Activated CD4-positive, alpha-beta memory T cell treated with anti-CD3 and anti-CD28 coated beads, Interleukin-2, amount 10 ng/mL, durations not matched to agents 7 days and 5 days (primary cell): ENCODE results near the gene G6PC3. TPM values are rescaled to one million over a fixed set of nuclear protein-coding genes. Genes with fewer than 3 reads are reported as not detected.

Experiments
- CTCF ChIA-PET: fragments of 350-600 bp; sonication (Branson Sonifier 250); formaldehyde crosslinking; loops from one replicate; lab custom pipeline; 2021; ENCODE audit warnings: antibody characterized with exemption, inconsistent platforms; lab: Charles Lee
- POLR2A ChIA-PET: fragments of 350-600 bp; sonication (Branson Sonifier 250); formaldehyde crosslinking; loops from one replicate; lab custom pipeline; 2021; ENCODE audit warnings: antibody characterized with exemption; lab: Charles Lee
- DNase-seq: peaks from one replicate; pipeline ENCODE4 v3.0.0-alpha.2; 2020
- H3K27ac Mint-ChIP-seq: one replicate; pipeline ENCODE4 v1.8.0; 2021; ENCODE audit warnings: mild to moderate bottlenecking, mixed read lengths
- H3K27me3 Mint-ChIP-seq: one replicate; pipeline ENCODE4 v1.8.0; 2021; ENCODE audit warnings: mixed read lengths
- H3K36me3 Mint-ChIP-seq: one replicate; pipeline ENCODE4 v1.8.0; 2021; ENCODE audit warnings: low read depth, mixed read lengths
- H3K4me1 Mint-ChIP-seq: one replicate; pipeline ENCODE4 v1.8.0; 2021; ENCODE audit warnings: mixed read lengths
- H3K4me3 Mint-ChIP-seq: one replicate; pipeline ENCODE4 v1.8.0; 2021; ENCODE audit warnings: mild to moderate bottlenecking, mixed read lengths
- H3K9me3 Mint-ChIP-seq: one replicate; pipeline ENCODE4 v1.8.0; 2021; ENCODE audit warnings: mixed read lengths
- total RNA-seq, 2 experiments: library from RNA; stranded (reverse); gene quantifications; one replicate each; pipeline ENCODE4 v1.2.3, GENCODE V29; 2021

The G6PC3 gene
- total RNA-seq, 2 experiments from 2014 or later, result 19.3 to 19.9 TPM

DNA sequence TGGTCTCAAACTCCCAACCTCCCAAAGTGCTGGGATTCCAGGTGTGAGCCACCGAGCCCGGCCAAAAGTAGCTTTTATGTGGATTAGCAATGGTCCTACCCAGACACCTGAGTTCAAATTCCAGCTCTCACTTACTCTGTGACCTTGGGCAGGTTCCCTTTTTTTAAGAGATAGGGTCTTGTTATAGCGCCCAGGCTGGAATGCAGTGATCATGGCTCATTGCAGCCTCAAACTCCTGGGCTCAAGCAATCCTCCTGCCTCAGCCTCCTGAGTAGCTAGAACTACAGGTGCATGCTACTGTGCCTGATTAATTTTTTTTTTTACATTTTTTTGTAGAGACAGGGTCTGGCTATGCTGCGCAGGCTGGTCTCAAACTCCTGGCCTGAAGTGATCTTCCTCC lies 36.3 kb downstream of the G6PC3 start:
- Mint-ChIP-seq H3K9me3 (no peaks in the 10 kb centered on the region), H3K4me3 (no peak overlapping the region), H3K36me3 (no peaks in the 10 kb centered on the region), H3K27me3 (no peaks in the 10 kb centered on the region), H3K4me1 (peaks cover 4% of the 10 kb centered on the region), H3K27ac (no peak overlapping the region)
- ChIA-PET CTCF (interaction anchor here (0.6 to 1.7 kb wide), 3 partner anchors 9 to 223 kb away, joined by 3 to 5 read pairs (median 4); partner anchors contain the start of gene HDAC5), POLR2A (interaction anchor here (0.6 to 1.1 kb wide), 2 partner anchors 41 to 1273 kb away, joined by 3 read pairs; no protein-coding TSS in a partner anchor)
- DNase-seq, result no peak

- no peaks in the 10 kb centered on the region for H3K9me3 Mint-ChIP-seq
- no peaks in the 10 kb centered on the region for H3K27me3 Mint-ChIP-seq
- no peak overlapping the region for H3K4me3 Mint-ChIP-seq
- H3K36me3 Mint-ChIP-seq, result peaks cover 3% of the 10 kb centered on the region
- no peak overlapping the region for H3K27ac Mint-ChIP-seq
- ChIA-PET CTCF (interaction anchor here (0.6 kb wide), 1 partner anchor 63 kb away, joined by 3 read pairs; no protein-coding TSS in a partner anchor), POLR2A (interaction anchor here (1.6 kb wide), 1 partner anchor 14 kb away, joined by 8 read pairs; no protein-coding TSS in a partner anchor)
- DNase-seq, result no peak
- peaks cover 5% of the 10 kb centered on the region for H3K4me1 Mint-ChIP-seq
Measured at GRCh38 chr17:44108440-44109311, 38.1 kb downstream of the G6PC3 start.

DNA sequence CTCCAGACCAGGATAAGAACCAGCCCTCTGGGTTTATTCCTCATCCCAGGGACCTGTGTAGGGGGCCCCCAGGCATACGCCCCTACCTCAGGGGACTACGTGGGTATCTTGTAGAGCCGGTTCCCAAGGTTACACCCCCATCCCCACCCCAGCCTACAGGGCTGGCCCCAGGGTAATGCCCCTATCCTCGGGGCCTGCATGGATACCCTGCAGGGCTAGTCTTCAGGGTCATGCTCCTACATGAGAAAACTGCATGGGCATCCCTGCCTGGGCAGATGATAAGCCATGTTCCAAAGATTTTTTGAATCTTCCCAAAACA lies 38.7 kb downstream of the G6PC3 start:
- CTCF ChIA-PET, result interaction anchor here (0.6 kb wide), 1 partner anchor 63 kb away, joined by 3 read pairs; no protein-coding TSS in a partner anchor
- Mint-ChIP-seq H3K27ac (no peak overlapping the region), H3K4me1 (peaks cover 5% of the 10 kb centered on the region), H3K27me3 (no peaks in the 10 kb centered on the region), H3K9me3 (no peaks in the 10 kb centered on the region), H3K4me3 (no peak overlapping the region), H3K36me3 (peaks cover 3% of the 10 kb centered on the region)
- POLR2A ChIA-PET, result interaction anchor here (1.6 kb wide), 1 partner anchor 13 kb away, joined by 8 read pairs; no protein-coding TSS in a partner anchor
- no peak for DNase-seq

GRCh38 chr17:44110011-44110686 lies 39.6 kb downstream of the G6PC3 start:
- H3K4me1 Mint-ChIP-seq, result peaks cover 5% of the 10 kb centered on the region
- no peaks in the 10 kb centered on the region for H3K9me3 Mint-ChIP-seq
- ChIA-PET POLR2A (interaction anchor here (1.6 kb wide), 1 partner anchor 12 kb away, joined by 8 read pairs; no protein-coding TSS in a partner anchor), CTCF (interaction anchor here (0.5 to 1.0 kb wide), 2 partner anchors 13 to 434 kb away, joined by 3 read pairs; partner anchors contain the start of gene HDAC5)
- peaks cover 3% of the 10 kb centered on the region for H3K36me3 Mint-ChIP-seq
- no peak overlapping the region for H3K4me3 Mint-ChIP-seq
- H3K27ac Mint-ChIP-seq, result no peak overlapping the region
- no peak for DNase-seq
- H3K27me3 Mint-ChIP-seq, result no peaks in the 10 kb centered on the region

DNA sequence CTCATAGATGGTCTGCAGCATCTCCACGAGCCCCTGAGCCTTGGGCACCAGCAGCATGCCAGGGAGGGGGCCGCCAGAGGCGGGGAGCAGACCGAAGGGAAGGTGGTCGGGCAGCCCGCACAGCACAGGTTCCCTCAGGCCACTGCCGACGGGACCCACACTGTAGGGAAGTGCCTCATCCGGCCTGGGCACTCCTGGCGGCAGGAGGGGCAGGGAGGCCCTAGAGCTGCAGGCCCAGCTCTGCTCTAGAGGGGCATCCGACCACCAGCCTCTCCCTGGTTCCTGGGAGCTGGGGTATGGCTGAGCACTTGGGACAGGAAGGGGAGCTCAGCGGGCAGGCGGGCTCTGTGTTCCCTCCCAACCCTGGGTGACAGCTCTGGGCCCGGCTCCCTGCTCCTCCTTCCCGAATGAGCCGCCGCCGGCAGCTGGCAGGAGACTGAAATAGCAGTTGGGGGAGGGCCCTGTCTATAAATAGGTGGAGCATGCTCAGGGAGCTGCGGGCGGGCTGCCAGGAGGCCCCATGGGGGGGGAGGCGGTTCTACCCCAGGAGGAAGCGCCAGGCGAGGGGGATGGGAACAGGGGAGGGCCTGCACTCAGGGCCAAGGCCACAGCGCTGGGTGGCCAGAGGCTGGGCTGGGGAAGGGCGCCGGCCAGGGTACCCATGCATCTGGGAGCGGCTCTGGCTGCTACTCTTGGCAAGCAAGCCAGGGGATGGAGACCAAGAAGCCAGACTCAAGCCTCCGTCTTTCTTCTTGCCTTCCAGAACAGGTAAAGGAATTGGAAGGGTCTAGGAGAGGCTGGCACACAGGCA lies 40.5 kb downstream of the G6PC3 start:
- DNase-seq, result peak; percentile 43
- Mint-ChIP-seq H3K36me3 (peaks cover 3% of the 10 kb centered on the region), H3K9me3 (no peaks in the 10 kb centered on the region), H3K4me1 (peaks cover 5% of the 10 kb centered on the region), H3K4me3 (no peak overlapping the region), H3K27ac (no peak overlapping the region), H3K27me3 (no peaks in the 10 kb centered on the region)
- ChIA-PET POLR2A (interaction anchor here (2.8 kb wide), 1 partner anchor 12 kb away, joined by 12 read pairs; the partner anchor contains the start of gene HDAC5), CTCF (interaction anchor here (0.6 kb wide), 2 partner anchors 41 to 252 kb away, joined by 3 to 4 read pairs; no protein-coding TSS in a partner anchor)

DNA sequence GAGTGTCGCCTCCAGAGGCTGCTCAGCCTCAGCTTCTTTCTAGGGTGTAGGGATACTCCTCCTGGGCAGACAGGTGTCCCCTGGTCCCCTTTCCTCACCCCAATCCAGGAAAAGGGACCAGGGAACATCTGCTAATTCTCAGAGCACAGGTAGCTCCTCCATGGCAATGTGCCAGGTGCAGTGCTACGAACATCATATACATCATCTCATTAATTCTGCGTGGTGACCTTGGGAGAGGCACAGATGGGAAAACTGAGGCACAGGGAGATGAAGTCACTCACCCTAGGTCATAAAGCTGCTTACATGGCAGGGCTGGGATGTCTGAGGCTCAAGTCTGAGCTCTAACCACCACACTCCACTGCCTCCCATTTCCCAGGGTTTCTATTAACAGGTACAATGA lies 41.2 kb downstream of the G6PC3 start:
- POLR2A ChIA-PET, result interaction anchor here (2.8 kb wide), 1 partner anchor 11 kb away, joined by 12 read pairs; the partner anchor contains the start of gene HDAC5
- Mint-ChIP-seq H3K9me3 (no peaks in the 10 kb centered on the region), H3K27ac (no peak overlapping the region), H3K36me3 (peaks cover 3% of the 10 kb centered on the region), H3K4me3 (no peak overlapping the region), H3K27me3 (no peaks in the 10 kb centered on the region), H3K4me1 (peaks cover 5% of the 10 kb centered on the region)
- CTCF ChIA-PET, result interaction anchor here (0.6 kb wide), 1 partner anchor 42 kb away, joined by 4 read pairs; no protein-coding TSS in a partner anchor
- no peak for DNase-seq

DNA sequence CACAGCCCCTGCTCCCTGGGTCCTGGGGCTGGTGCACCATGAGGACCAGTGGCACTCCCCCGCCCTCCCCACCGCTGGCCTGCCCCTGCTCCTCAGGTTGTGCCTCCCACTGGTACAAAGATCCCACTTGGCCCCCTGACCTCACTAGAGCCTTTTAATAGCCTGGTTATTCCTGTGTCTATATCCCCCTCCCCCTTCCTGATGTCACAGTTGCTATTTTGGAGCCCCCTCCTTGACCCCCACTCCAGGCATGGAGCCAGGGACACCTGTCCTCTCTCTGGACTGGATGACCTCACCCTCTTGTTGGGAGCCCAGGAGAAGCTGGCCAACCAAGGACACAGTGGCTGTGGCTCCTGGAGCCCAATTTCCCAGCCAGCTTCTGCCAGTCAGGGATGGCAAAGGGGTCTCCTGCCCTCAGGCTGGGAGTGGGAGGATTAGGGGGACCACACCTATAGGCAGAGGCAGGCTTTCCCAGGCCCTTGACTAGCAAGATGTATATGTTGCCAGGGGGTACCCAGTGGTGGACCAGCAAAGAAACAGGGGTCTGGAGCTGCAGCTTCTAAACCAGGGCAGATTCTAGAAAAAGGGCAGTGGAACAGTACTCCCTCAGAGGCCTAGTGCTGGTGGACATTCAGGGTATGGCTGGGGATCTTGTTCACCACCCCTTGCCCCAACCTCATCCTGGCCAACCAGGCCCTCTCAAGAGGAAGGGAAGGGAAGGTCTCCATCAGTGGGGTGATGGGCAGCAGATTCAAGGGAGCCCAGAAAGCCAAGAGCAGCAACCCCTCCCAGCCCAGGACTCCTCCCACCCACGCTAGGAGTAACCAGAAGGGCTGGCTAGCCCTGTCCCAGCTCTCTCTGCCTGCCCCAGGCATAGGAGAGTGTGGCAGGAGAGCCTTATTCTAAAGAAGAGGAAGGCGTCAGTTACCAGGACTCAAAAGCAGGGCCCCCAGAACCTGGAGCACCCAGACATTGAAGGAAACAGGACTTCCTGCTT lies 42.0 kb downstream of the G6PC3 start:
- Mint-ChIP-seq H3K4me3 (no peak overlapping the region), H3K4me1 (peaks cover 5% of the 10 kb centered on the region), H3K9me3 (no peaks in the 10 kb centered on the region), H3K36me3 (peaks cover 3% of the 10 kb centered on the region), H3K27ac (no peak overlapping the region), H3K27me3 (no peaks in the 10 kb centered on the region)
- CTCF ChIA-PET, result interaction anchor here (0.8 kb wide), 1 partner anchor 11 kb away, joined by 3 read pairs; the partner anchor contains the start of gene HDAC5
- no peak for DNase-seq
- POLR2A ChIA-PET, result interaction anchor here (2.8 kb wide), 1 partner anchor 10 kb away, joined by 12 read pairs; the partner anchor contains the start of gene HDAC5

DNA sequence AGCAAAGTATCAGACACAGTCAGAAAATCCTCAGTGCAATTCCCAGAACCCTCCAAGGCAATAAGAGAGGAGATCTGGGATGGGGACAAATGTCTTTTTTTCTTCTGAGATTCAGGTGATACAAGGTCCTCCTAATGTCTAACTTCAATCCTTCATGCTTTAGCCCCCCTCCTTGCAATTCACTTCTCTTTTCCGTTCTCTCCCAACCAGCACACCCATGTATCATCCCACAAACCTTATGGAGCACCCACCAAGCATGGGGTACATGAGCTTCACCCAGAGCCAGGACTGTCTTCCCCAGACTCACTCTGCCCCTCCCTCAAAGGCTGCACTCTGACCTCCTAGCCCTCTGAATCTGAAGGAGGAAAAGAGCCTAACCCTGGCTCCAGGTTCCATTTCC lies 42.8 kb downstream of the G6PC3 start:
- no peak for DNase-seq
- Mint-ChIP-seq H3K27ac (no peak overlapping the region), H3K4me1 (peaks cover 5% of the 10 kb centered on the region), H3K27me3 (no peaks in the 10 kb centered on the region), H3K4me3 (no peak overlapping the region), H3K9me3 (no peaks in the 10 kb centered on the region), H3K36me3 (peaks cover 3% of the 10 kb centered on the region)
- ChIA-PET POLR2A (interaction anchor here (2.8 kb wide), 1 partner anchor 10 kb away, joined by 12 read pairs; the partner anchor contains the start of gene HDAC5), CTCF (no interaction called here)

- no peaks in the 10 kb centered on the region for H3K9me3 Mint-ChIP-seq
- CTCF ChIA-PET, result interaction anchor here (1.5 to 1.9 kb wide), 2 partner anchors 9 to 30 kb away, joined by 3 to 11 read pairs; no protein-coding TSS in a partner anchor
- H3K4me1 Mint-ChIP-seq, result peaks cover 5% of the 10 kb centered on the region
- H3K4me3 Mint-ChIP-seq, result no peak overlapping the region
- no peak for DNase-seq
- POLR2A ChIA-PET, result interaction anchor here (2.3 kb wide), 1 partner anchor 9 kb away, joined by 11 read pairs; the partner anchor contains the start of gene HDAC5
- H3K27ac Mint-ChIP-seq, result no peak overlapping the region
- no peaks in the 10 kb centered on the region for H3K27me3 Mint-ChIP-seq
- H3K36me3 Mint-ChIP-seq, result peaks cover 3% of the 10 kb centered on the region
Measured at GRCh38 chr17:44113868-44114840, 43.6 kb downstream of the G6PC3 start.
